ENCODE data around the gene GJB5.
A peak's percentile ranks its signal among the peaks of the same experiment; 100 is the strongest.

GJB5 gene

DNA sequence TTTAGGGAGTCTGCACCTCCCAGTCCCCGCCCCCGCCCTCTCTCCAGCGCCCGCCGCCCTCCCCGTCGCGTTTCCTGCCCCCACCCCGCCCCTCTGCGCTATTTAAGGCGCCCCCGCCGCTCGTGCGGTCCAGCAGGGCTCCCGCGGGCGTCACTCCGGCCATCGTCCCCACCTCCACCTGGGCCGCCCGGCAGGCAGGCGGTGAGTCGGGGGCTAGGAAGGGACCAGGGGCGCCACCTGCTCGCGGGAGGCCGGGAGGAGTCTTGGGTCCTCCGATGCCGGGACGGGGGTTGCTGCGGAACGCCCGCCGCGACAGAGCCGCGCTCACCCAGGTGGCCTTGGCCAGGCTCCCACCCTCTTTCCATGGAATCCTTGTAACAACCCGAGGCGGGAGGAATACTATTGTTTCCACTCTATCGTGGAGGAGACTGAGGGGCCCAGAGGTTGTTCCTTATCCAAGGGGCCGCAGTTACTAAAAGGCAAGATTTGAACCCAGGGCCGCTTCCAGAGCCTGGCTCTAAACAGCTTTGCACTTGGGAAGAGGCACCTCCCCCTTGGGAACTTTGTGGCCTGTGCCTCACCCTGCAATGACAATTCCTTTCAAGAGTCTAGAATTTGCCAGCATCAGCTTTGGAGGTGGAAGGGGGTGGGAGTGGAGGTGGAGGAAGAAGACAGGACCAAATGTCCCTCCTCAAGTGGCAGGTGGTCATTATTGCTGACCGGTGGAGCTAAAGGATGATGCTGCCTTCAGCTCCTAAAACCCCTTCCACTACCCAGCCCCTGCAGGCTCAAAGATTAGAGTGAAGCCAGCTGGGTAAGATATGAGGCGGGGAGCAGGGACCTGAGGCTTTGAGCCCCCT is 38.3 kb downstream of the GJB5 start, which contains the start of gene GJA4:
GJA4 (plus strand) TSS at position 132 of the 860 bp plus-strand sequence. CDS start 1,215 bp downstream, outside the sequence.
- peak within 1 kb of the TSS; percentile 29 for H3K4me3 ChIP-seq (ENCODE audit: low read depth, low read length)

DNA sequence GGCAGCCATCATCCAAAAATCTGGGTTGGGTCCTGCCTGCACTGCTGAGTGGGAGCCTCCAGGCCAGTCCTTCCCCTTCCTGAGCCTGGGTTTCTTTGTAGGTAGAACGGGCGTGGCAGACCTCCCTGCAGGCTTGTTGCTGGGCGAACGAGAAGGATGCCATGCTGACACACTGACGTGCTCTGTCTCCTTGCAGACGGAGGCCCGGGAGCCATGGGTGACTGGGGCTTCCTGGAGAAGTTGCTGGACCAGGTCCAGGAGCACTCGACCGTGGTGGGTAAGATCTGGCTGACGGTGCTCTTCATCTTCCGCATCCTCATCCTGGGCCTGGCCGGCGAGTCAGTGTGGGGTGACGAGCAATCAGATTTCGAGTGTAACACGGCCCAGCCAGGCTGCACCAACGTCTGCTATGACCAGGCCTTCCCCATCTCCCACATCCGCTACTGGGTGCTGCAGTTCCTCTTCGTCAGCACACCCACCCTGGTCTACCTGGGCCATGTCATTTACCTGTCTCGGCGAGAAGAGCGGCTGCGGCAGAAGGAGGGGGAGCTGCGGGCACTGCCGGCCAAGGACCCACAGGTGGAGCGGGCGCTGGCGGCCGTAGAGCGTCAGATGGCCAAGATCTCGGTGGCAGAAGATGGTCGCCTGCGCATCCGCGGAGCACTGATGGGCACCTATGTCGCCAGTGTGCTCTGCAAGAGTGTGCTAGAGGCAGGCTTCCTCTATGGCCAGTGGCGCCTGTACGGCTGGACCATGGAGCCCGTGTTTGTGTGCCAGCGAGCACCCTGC is 39.3 kb downstream of the GJB5 start:
- H3K4me3 ChIP-seq (ENCODE audit: low read depth, low read length) = no peak overlapping the region

DNA sequence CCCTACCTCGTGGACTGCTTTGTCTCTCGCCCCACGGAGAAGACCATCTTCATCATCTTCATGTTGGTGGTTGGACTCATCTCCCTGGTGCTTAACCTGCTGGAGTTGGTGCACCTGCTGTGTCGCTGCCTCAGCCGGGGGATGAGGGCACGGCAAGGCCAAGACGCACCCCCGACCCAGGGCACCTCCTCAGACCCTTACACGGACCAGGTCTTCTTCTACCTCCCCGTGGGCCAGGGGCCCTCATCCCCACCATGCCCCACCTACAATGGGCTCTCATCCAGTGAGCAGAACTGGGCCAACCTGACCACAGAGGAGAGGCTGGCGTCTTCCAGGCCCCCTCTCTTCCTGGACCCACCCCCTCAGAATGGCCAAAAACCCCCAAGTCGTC is 39.9 kb downstream of the GJB5 start:
- no peak overlapping the region for H3K4me3 ChIP-seq (ENCODE audit: low read depth, low read length)

DNA sequence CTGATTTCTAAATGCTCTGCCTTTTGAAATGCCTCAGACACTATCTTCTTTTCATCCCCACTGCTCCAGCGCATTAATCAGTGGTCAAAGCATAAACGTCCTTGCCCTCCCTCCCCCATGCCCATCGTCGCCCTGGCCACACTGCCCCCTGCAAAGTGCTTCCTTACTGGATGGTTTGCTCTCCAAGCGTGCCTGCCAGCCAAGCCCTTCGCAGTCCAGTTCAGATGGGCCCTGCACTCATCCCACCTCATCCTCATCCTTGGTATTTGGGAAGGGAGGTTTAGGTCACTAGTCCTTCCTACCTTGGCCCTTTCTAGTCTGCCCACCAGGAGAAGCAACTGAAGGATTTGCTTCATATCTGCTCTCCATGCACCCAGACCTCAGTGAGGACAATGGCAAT is 41.1 kb downstream of the GJB5 start:
- no peak overlapping the region for H3K4me3 ChIP-seq (ENCODE audit: low read depth, low read length)

DNA sequence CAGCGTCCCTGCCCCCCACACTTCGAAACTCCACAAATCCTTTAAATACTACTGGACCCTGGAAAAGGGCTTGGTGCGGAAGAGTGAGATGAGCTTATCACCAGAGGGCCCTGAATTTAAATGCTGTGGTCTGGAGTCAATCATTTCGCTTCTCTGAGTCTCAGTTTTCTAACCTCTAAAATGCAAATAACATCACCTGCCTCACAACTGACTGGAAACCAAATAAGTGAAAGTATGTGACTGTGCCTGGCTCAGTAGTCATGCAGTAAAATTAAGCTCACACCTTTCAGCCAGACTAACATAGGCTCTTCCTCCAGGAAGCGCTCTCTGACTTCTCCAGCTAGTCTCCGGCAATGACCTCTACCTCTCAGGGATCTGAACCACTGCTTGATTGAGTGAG is 42.1 kb downstream of the GJB5 start:
- H3K4me3 ChIP-seq (ENCODE audit: low read depth, low read length) = no peak overlapping the region

DNA sequence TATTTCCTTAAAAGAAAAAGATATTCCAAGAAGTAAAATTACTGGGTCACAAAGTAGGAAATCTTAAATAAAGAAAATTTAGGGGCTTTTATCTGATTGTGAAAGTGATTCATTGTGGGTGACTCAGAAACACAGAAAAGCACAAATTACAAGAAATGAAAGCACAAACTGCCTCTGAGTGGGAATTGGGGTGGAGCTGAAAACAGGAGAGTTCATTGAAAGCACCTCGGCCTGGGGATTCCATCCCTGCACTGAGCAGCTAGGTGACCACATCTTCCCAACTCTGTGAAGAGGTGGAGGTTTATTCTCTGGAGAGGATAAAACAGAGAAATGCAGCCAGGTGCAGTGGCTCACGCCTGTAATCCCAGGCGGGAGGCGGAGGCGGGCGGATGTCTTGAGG is 45.4 kb downstream of the GJB5 start:
- H3K4me3 ChIP-seq (ENCODE audit: low read depth, low read length) = no peak overlapping the region

DNA sequence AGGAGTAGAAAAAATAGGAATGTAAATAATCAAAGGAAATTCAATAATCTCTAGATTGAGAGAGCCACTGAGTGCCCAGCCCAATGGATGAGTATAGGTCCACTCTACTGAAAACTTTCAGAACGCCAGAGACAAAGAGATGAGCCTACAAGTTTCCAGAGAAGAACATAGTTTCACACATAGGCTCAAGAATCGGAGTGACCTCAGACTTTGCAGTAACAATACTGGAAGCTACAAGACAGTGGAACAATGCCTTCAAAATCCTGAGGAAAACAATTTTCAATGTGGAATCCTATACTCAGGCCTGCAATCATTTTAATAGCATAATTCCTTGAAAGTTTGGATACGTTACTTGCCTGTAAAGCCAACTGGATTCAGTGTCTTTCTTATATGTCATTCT is 48.9 kb downstream of the GJB5 start:
- no peak overlapping the region for H3K4me3 ChIP-seq (ENCODE audit: low read depth, low read length)

DNA sequence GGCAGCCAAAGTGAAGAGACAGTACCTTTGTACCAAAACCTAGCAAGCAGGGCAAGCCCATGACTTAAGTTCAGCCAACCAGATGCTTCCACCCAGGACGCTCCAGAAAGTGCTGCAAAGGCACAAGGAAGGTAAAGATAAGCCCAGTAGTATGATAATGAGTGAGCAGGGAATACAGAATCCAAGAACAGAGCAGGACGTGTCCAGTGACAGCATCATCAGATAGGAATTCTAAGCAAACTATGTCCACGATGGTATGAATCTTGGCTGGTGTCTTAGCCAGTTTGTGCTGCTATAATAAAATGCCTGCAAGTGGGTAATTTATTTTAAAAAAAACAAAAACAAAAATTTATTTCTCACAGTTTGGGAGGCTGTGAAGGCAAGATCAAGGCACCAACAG is 51.5 kb downstream of the GJB5 start:
- H3K4me3 ChIP-seq (ENCODE audit: low read depth, low read length) = no peak overlapping the region
